Hypothalamus (tissue), 51 donors: ENCODE data around the gene IMP4.

Experiments used
- DNase-seq, 51 donors: peaks; one replicate each; lab custom pipeline; 2025; lab: John Stamatoyannopoulos, UW

Gene IMP4

DNA sequence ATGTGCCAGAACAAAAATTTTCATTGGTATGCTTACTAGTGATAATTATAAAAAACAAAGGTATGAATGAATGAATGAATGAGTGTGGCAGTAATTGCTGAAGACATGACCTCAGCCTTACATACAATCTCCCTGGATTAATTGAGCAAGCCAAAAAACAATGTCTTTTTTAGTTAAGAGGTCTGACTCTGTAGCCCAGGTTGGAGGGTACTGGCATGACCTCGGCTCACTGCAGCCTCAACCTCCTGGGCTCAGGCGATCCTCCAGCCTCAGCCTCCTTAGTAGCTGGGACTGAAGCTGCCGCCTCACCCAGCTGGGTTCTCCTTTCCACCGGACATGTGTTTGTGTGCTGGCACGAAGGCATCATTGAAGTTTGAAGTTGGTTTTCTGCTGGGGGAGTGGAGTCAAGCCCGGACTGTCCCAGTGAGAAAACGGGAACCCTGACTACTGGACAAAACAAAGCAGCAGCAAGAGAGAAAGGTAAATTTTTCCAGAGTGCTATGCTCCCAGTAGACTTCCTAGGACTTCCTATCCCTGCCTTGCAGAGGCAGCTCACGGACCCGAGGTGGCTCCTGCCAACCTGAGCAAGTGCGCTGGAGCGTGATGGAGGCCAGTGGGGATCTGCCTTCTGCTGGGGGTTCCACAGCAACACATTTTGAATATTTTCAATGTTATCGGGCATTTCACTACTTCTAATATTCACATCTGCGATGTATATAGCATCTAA, 6.4 kb upstream of the IMP4 start:
- DNase-seq: no peak

DNA sequence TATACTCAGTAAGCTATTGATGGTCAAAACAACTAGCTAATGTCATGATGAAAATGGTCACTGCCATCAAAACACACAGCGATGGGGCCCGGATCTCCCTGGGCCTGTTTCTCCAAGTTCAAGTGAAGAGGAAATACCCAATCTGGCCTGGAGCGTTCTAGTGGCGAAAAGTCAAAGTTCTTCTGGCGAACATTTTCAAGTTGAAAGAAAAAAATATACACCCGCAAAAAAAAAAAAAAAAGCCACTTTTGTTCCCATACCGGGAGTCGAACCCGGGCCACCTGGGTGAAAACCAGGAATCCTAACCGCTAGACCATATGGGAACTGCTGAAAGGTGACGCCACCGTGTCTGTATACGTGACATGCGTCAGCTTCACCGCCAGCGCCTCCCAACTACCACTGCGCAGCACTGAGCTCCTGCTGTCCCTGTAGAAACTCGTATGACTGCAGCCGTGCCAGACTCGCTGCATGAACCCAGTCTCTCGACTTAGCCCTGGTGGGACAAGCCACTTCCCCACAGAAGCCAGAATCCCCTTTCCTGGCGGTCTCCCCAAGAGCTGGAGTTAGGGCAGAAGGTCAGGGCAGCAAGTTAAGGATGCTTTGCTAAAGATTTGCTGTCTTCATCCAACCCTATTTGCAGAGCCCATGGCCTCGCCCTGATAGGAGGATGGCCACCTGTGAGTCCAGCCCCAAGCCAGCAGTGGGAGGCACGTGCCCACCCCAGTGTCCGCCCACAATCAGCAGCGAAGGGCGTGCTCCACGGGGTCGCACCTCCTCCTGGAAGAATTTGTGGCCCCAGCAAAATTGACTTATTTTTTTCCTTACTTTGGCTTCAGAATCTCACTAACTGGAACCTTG, 5.6 kb upstream of the IMP4 start:
- DNase-seq: peak in 35 of 51 donors; percentile 4 to 75 (median 43)

DNA sequence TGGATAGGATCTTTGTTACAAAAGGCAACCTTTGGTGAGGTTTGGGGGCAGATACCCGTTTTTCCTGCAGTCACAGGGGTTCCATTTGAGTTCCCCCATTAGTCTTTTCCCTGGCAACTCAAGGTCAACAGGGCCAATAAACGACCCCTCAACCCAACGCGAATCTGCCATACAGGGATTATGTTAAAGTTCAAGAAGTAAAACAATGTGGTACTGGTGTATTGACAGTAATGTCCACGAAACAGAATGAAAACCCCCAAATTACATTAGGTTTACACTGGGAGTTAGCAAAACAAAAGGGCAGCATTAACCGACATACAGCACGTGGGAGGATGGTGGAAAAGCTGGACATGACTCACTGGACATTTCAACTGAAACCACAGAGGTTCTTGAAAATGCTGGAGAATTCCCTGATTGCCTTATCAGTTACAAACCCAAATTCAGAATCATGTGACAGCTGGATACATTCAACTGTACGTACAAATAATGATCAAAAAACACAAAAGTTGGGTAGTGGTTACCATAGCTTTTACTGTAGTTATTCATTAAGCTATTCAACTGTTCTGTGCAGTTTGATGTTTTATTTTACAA, 4.9 kb upstream of the IMP4 start:
- no peak for DNase-seq

DNA sequence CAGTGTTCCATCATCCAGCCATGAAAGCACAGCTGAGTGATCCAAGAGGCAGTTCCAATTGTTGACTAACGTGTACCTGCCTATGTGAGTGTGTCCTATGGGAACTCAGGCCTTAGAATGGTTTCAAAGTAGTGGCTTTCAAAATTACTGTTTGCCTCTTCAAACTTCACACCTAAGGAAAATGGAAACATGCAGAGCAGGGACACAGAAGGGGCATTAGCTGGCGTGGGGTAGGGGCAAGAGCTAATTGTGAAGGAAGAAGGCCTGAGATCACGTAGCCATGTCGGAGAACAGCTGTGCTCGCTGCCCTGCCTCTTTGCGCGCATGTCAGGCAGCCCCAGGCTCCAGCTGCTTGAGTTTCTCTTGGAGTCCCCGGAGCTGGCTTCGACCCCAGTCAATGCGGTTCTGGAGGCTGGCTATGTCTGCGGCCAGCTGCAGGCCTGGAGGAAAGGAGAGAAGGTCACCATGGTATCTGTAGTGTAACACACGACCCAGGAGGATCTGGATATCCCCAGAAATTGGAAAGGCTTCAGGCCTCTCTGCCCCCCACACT, 3.8 kb upstream of the IMP4 start:
- no peak for DNase-seq

DNA sequence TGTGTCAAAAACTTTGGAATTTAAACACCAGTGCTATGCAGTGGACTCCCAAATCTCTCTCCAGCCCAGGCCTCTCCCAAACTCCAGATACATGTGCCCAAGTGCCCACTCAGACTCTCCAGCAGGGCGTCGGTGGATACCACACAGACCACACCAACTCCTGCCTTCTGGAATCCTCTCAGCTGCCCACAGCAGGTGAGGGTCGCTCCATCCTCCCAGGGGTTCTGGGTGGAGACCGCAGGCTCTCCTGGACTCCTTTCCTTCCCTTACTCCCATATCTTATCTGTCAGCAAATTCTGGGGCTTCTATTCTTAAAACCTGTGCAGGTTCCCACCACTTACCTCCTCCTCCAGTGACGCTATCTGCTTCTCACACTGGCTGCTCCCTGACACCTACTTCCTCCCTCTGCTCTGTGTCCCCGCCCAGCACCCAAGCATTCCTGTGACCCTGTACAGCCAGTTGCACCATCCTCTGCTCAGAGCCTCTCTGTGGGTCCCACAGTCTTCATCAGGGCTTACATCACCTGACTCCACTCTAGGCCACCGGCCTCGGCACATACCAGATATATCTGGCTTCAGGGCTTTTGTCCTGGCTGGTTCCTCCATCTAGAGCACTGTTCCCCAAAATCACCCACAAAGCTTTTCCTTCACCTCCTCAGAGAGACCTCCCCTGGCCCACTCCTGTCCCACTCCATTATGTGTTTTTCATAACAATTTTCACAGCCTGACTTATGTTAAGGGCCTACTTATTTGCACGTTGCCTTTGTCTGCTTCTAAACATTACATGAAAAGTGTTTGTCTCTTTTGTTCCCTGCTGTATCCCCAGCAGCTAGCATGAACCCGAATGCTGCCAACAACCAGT, 2.6 kb upstream of the IMP4 start:
- DNase-seq: no peak

DNA sequence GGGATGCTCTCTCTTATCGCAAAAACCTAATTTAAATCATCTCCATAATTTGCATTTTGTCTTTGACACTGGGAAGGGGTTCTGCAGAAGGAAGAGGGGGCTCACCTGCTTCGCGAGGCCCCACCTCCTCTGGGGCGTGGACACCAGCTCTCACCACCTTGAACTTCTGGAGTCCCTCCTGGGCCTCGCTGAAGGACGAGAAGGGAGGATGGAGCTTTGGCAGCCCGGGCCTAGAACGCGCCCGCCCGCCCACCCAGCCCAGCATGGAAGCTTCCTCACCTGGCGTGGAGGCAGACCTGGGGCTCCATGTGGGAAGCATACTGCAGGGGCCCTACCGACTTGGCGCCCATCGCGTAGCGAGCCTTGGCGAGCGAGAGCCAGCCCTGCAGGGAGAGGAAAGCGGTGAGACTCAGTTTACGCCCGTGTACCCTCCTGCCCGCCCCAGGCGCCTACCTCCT, 1.1 kb upstream of the IMP4 start:
- no peak for DNase-seq

DNA sequence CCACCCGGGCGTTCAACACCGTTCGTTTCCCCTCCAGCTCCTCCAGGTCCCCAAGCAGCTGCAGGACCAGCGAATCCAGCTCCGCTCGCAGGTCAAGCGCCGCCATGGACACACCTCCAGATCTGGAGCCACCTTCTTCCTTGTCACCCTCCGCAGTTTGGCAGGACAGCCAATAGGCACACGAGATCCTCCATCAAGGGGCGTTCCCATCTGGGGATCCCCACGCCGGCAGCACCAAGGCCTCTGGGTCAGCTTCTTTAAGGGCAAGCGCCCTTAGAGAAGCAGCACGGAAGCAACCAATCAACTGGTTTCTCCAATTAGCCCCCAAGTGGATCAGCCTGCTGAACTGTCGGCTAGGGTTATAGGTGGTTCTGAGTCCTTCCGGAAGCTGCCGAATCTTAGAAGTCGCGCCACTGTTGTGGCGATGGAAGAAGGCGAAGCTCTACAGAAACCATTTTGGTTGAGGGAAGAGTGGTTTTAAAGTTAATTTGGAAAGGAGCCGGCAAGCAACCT, 621 bp upstream of the IMP4 start:
- DNase-seq: peak; percentile 56 to 99 (median 84)

DNA sequence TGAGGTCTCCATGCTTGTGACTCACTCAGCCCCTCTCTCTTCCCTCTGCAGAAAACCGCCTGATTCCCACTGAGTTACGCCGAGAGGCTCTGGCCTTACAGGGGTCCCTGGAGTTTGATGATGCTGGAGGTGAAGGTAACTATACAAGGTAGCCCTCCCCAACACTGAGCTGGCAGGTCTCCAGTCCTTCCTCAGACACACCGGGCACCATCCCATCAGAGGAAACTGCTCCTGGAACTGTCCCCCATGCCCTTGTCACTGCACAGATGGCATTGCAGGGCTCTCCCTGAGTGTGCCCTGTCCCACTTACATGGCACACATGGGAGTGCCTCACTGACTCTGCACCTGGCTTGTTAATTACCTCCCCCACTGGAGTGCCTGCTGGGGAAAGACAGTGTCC, 1.9 kb downstream of the IMP4 start:
- no peak for DNase-seq

DNA sequence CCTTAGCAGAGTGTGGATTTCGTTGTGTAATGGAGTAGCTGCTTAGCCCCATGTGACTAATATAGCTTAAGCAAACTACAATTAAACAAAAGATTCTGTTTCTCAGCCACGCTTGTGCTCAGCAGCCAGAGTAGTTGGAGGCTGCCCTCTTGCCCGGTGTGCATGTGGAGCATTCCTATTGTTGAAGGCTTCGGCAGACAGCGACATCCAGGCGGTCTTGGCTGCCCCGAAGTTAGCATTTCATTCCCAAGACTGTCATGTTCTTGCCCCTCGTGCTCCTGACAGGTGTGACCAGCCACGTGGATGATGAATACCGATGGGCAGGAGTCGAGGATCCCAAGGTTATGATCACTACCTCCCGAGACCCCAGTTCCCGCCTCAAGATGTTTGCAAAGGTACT, 2.4 kb downstream of the IMP4 start:
- no peak for DNase-seq

DNA sequence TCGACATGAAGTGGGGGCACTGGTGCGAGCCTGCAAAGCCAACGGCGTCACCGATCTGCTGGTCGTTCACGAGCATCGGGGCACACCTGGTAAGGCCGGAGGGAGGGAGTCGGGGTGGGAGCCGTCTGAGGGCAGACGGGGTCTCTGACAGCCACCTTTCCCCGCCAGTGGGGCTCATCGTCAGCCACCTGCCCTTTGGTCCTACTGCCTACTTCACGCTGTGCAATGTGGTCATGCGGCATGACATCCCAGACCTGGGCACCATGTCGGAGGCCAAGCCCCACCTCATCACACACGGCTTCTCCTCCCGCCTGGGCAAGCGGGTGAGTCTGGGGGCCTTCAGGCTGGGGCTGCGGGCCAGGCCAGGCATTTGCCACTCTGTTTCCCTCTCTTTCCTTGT, 2.9 kb downstream of the IMP4 start:
- no peak for DNase-seq

DNA sequence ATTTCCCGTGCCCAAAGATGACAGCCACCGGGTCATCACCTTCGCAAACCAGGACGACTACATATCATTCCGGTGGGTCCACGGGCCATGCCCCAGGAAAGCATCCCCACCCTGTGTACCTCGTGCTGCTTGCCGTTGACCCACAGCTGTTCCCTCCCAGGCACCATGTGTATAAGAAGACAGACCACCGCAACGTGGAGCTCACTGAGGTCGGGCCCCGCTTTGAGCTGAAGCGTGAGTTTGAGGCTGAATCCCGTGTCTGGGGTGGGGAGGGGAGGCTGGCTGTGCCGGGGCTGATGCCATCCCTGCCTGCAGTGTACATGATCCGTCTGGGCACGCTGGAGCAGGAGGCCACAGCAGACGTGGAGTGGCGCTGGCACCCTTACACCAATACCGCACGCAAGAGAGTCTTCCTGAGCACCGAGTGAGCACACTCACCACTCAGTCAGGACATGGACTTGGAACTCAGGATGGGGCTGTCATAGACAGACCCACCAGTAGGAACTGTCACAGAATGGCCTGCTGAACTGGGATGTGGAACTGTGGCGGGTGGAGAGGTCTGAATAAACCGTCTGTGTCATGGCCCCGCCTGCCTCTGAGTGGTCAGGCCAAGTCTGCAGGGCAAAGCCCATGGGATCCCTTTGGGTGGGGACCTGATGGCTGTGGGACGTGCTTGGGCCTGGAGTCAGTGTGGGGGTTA, 3.5 kb downstream of the IMP4 start:
- DNase-seq: no peak

DNA sequence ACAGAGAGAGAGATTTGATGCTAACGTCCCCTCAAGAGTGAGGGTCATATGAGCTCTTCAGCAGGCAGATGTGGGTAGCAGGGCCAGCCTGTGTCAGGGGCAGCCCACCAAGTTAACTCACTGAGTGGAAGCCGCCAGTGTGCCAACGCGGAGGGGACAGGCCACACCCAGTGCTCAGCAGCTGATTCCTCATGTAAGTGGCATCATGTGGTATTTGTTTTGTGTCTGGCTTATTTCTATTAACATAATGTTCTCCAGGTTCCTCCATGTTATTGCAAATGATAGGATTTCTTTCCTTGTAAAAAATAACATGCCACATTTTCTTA, 4.0 kb downstream of the IMP4 start:
- DNase-seq: no peak

DNA sequence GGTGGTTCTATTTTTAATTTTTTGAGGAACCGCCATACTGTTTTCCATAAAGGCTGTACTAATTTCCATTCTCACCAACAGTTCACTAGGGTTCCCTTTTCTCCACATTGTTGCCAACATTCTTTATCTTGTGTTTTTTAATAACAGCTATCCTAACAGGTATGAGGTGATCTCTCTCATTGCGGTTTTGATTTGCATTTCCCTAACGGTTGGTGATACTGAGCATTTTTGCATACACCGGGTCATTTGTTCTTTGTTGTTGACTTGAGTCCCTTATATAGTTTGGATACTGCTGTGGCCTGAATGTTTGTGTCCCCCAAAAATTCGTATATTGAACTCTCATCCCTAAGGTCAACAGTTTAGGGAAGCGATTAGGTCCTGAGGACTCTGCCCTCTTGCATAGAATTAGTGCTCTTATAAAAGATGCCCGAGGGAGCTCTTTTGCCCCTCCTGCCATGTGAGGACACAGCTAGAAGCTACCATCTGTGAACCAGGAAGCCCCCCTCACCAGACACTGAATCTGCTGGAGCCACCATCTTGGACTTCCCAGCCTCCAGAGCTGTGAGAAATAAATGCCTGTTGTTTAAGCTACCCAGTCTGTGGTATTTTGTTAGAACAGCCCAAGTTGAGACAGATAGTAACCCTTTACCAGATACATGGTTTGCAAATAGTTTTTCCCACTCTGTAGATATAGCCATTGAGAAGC, 4.7 kb downstream of the IMP4 start:
- no peak for DNase-seq

DNA sequence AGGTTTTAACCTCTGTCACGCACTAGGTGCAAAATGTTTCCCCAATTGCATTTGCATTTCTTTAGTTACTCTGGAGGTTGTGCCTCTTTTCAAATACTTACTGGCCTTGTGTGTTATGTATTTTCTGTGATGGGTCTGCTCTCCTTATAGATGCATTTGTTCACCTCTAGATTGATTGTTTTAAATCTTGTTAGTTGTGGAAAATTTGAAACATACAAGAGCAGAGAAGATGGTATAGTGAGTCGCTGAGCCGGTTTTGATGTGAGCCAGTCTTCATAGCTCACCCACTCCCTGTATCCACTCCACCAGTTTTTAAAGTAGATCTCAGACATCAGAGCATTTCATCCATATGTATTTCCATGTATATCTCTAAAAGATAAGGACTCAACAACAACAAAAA, 6.5 kb downstream of the IMP4 start:
- DNase-seq: no peak

DNA sequence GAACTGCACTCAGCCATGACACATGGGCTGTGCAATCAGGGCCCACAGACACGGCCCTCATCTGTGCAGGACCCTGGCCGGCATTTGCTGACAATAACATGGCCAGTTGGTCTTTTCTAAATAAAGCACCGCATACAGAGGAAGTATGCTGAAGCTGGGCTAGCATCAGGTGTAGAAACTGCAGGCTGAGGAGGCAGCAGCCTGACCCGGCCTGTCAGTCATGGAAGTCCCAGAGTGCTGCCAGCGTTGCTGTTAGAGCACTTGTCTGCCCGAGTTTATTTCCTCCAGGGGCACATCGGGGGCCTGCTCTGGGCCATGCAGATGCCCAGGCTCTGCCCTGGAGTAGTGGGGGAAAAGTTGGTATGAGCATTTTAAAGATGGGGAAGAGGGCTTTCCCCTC, 9.0 kb downstream of the IMP4 start:
- no peak for DNase-seq

DNA sequence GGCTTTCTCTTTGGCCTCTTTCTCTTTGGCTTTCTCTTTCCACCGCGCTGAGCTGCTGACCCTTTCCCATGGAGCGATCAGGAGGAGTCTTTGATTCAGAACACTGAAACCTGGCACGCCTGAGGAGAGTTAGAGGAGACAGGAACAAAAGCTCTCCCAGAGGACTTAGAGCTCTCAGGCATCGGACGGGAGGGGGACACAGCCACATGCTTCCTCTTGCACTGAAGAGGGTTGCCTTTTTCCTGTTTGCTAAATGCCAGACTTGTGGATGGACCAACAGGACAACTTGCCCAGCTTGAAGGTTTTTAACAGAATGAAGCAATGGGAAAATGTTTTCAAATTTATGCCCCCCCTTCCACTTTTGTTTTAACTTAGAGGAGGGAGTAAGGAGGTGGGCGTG, 9.5 kb downstream of the IMP4 start:
- DNase-seq: peak in 5 of 51 donors; percentile 4 to 31 (median 18)

DNA sequence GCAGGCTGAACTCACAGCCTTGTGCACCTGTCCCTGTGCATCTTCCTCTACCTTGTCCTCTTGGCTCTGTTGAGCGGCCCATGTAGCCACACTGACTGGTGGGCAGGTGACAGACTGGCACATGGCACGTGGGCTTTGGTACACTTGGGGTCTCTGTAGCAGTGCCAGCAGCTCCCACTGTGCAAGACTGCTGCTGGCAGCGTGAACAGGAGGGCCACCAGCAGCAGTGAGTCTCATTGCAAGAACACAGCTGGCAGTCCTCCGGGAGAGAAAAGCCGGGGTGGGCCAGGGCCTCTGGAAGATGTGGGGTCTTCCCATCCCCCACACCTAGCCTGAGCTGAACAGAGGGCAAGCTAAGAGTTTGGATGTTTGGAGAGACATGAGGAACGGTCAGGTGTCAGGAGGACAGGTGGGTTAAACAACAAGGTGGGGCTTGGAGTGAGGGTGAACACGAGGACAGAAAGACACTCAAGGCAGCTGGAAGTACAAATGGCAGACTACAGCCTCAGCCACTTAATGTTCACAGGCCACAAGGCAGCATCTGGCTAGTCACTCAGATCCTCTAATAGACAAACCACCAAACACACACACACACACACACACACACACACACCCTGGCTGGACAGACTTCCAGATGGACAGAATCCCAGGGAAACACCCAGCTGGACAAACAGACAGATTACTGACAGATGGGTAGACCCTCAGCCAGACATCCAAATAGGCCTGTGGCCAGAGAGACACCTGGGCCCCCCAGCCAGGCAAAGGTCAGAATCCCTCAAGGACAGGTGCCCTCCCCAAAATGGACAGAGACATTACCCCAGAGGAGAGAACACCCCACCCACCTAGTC, 10.8 kb downstream of the IMP4 start:
- no peak for DNase-seq

DNA sequence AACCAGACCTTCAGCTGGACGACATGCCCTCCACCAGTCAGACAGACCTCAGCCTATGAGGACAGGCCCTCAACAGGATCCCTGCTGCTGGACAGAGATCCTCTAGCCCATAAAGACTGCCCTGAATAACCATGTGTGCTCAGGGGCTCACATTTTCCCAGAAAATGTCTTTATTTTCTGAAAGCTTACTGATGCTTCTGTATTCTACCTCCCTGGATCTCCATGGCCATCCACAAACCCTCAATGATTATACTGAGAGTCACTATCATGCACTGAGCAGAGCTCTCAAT, 11.4 kb downstream of the IMP4 start:
- DNase-seq: no peak
